ENCODE measurements around the gene TTLL5. TPM values are rescaled to one million over a fixed set of nuclear protein-coding genes. Genes with fewer than 3 reads are reported as not detected.

TTLL5 gene
- total and polyA plus RNA-seq, 9 of the 15 experiments (the other 6 are each of a cell fraction or from before 2014, with no cell fraction given) = 4.1 to 18.9 (median 12.6) TPM

DNA sequence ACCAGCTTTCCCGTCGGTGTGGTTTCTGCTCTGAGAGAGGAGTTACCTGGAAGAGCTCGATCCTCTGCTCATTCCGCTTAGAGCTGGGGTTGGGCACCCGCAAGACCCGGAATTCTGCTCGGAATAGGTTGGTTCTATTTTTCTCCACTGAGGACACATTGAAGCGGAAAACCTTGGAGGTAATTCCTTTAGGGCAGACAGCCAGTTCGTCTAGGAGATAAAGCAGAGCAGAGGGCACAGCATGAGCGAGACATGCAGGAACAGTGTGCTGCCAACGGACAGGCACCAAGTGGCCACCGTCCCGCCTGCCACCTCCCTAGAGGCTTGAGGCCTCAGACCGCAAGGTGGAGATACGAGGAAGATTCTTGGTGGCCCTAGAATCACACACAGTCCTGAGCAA lies 310.5 kb downstream of the TTLL5 start:
- H3K4me3 ChIP-seq = no peak overlapping the region
- no peaks in the 10 kb centered on the region for H4K20me1 ChIP-seq (replicated peaks; ENCODE audit: control insufficient read depth, insufficient read depth, low read length)
- in situ Hi-C loops (cut with MboI) (loop anchor here (10.0 kb wide), 1 partner anchor 167 kb away; no protein-coding TSS in a partner anchor), intact Hi-C loops (cut with micrococcal nuclease) (no loop called here)
- H3K9me1 ChIP-seq (ENCODE audit: control insufficient read depth, insufficient read depth, low read length) = no peaks in the 10 kb centered on the region
- BruUV-seq (replicated peaks) = no TSS peak
- H3K27me3 ChIP-seq (ENCODE audit: control insufficient read depth in 2 of 2, insufficient read depth in 2 of 2, low read length in 2 of 2) = no peaks in the 10 kb centered on the region
- no peak overlapping the region for H2AFZ ChIP-seq (ENCODE audit: low read depth, low read length)
- POLR2A ChIA-PET = interaction anchor here (1.0 to 1.4 kb wide), 2 partner anchors 14 to 670 kb away, joined by 3 read pairs; no protein-coding TSS in a partner anchor
- H3K4me2 ChIP-seq (ENCODE audit: insufficient read depth, low read length) = no peak overlapping the region
- CTCF ChIA-PET (ENCODE audit: low intra/inter-chr PET ratio) = no interaction called here
- no peaks in the 10 kb centered on the region for H3K79me2 ChIP-seq (ENCODE audit: control insufficient read depth, insufficient read depth, low read length)
- no peaks in the 10 kb centered on the region for H3K9me3 ChIP-seq (replicated peaks; ENCODE audit: control insufficient read depth, insufficient read depth, low read depth, low read length)
- no peaks in the 10 kb centered on the region for H3K4me1 ChIP-seq (replicated peaks in 1 of 2; ENCODE audit: control insufficient read depth in 2 of 2, insufficient read depth in 2 of 2, low read length in 2 of 2)
- H3K9ac ChIP-seq (ENCODE audit: insufficient read depth in 1 of 2, low read depth in 2 of 2, low read length in 2 of 2) = no peak overlapping the region
- FAIRE-seq (no peak), ATAC-seq (no peak), DNase-seq (ENCODE audit: extremely low read depth in 1 of 4, low spot score in 3 of 4) (no peak)
- no peak overlapping the region for H3K27ac ChIP-seq (ENCODE audit: extremely low read depth, low read depth, low read length)
- WGBS (ENCODE audit: insufficient coverage, low coverage, missing lambda C conversion rate) = 63% methylated on average over 13 of the region's 15 CpGs
- no peaks in the 10 kb centered on the region for H3K36me3 ChIP-seq (ENCODE audit: control insufficient read depth, insufficient read depth, low read length)
- TF ChIP-seq ZC3H11A (IDR thresholded peaks at IDR 0.05; ENCODE audit: low read depth, low read length) = no peak
- no peak for TF ChIP-seq NCOR1 (IDR thresholded peaks at IDR 0.05)
- no peak for TF ChIP-seq ZNF407 (IDR thresholded peaks at IDR 0.05; ENCODE audit: low read depth)
- TF ChIP-seq GABPA (tag; conservative IDR thresholded peaks at IDR 0.05; ENCODE audit: low read depth) = no peak
- TF ChIP-seq MTF1 (CRISPR knock-in tag; IDR thresholded peaks at IDR 0.05; ENCODE audit: borderline replicate concordance) = no peak
- TF ChIP-seq SMARCA5 (IDR thresholded peaks at IDR 0.05) = no peak
- TF ChIP-seq TCF7 (IDR thresholded peaks at IDR 0.05; ENCODE audit: borderline replicate concordance) = no peak
- no peak for TF ChIP-seq NR1H2 (CRISPR knock-in tag; IDR thresholded peaks at IDR 0.05)
- TF ChIP-seq, protein P1, sequence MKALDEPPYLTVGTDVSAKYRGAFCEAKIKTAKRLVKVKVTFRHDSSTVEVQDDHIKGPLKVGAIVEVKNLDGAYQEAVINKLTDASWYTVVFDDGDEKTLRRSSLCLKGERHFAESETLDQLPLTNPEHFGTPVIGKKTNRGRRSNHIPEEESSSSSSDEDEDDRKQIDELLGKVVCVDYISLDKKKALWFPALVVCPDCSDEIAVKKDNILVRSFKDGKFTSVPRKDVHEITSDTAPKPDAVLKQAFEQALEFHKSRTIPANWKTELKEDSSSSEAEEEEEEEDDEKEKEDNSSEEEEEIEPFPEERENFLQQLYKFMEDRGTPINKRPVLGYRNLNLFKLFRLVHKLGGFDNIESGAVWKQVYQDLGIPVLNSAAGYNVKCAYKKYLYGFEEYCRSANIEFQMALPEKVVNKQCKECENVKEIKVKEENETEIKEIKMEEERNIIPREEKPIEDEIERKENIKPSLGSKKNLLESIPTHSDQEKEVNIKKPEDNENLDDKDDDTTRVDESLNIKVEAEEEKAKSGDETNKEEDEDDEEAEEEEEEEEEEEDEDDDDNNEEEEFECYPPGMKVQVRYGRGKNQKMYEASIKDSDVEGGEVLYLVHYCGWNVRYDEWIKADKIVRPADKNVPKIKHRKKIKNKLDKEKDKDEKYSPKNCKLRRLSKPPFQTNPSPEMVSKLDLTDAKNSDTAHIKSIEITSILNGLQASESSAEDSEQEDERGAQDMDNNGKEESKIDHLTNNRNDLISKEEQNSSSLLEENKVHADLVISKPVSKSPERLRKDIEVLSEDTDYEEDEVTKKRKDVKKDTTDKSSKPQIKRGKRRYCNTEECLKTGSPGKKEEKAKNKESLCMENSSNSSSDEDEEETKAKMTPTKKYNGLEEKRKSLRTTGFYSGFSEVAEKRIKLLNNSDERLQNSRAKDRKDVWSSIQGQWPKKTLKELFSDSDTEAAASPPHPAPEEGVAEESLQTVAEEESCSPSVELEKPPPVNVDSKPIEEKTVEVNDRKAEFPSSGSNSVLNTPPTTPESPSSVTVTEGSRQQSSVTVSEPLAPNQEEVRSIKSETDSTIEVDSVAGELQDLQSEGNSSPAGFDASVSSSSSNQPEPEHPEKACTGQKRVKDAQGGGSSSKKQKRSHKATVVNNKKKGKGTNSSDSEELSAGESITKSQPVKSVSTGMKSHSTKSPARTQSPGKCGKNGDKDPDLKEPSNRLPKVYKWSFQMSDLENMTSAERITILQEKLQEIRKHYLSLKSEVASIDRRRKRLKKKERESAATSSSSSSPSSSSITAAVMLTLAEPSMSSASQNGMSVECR (CRISPR knock-in tag; IDR thresholded peaks at IDR 0.05) = no peak
- TF ChIP-seq, protein P2, sequence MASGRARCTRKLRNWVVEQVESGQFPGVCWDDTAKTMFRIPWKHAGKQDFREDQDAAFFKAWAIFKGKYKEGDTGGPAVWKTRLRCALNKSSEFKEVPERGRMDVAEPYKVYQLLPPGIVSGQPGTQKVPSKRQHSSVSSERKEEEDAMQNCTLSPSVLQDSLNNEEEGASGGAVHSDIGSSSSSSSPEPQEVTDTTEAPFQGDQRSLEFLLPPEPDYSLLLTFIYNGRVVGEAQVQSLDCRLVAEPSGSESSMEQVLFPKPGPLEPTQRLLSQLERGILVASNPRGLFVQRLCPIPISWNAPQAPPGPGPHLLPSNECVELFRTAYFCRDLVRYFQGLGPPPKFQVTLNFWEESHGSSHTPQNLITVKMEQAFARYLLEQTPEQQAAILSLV (tag; IDR thresholded peaks at IDR 0.05) = no peak
